GM12892 (cell line): Measurements from ENCODE around the gene PNCK.
"Not testable (repeated sequence)": the region's sequence is repeated elsewhere in the genome, so short reads cannot be mapped to it uniquely, and the experiment has no call there.

ENCODE experiments used
- DNase-seq: peaks from one replicate; pipeline ENCODE4 v3.0.0; 2011; ENCODE audit not compliant: insufficient read length
- FAIRE-seq: peaks from 2 replicates; lab custom pipeline; 2011; peaks lifted over from hg19 to GRCh38; lab: Jason Lieb, UNC
- POLR2A ChIP-seq: IDR thresholded peaks from 2 replicates; pipeline ENCODE4 v1.6.1; 2011; ENCODE audit warnings: low read depth, low read length, control low read depth
- POLR2AphosphoS5 ChIP-seq: IDR thresholded peaks from 2 replicates; pipeline ENCODE4 v1.6.1; 2011; ENCODE audit warnings: low read depth, low read length, control low read depth
- TAF1 ChIP-seq: IDR thresholded peaks from 2 replicates; pipeline ENCODE4 v1.6.1; 2011; ENCODE audit warnings: low read depth, mild to moderate bottlenecking, control low read depth, low read length, borderline replicate concordance

PNCK gene

DNA sequence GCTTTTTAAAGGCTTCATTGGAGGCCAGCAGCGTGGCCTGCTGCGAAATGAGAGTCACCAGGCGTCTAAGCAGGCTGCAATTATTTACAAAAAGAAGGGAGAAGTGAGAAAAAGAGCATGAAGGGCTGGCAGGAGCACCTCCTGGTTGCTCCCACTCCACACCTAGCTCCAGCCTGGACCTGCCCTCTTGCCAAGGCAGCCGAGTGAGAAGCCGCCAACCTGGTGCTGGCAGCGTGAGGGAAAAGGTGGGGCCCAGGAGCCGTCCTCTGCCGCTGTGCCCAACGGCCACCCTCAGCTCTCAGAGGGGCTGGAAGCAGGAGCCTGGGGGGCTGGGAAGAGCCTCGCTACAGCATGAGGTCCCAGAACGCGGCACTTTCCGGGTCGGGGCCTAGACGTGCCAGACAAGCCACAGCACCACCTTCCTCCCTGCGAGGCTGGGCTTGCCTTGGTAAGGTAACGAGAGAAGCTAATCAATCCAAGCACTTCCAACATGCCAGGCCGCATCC lies 30.5 kb upstream of the PNCK start:
- TF ChIP-seq TAF1 (no peak), POLR2A (no peak), POLR2AphosphoS5 (no peak)
- DNase-seq (no peak), FAIRE-seq (no peak)

DNA sequence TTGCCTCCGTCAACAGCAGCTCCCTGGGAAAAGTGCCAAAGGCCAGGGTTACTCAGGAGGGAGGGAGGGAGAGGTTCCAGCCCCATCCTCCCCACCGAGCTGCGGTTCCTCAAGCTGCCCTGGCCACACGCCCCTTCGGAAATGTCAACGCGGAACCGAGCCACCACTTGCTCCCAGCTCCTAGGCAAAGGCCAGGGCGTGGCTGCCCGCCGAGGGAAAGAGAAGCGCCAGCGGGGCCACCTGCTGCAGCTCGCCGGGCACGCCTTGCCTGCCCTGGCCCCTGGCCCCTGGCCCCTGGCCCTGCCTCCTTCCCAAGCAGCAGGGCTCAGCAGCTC lies 29.4 kb upstream of the PNCK start:
- no peak for DNase-seq
- FAIRE-seq, result no peak
- no peak for TF ChIP-seq POLR2A
- TF ChIP-seq POLR2AphosphoS5, result no peak
- TF ChIP-seq TAF1, result no peak

DNA sequence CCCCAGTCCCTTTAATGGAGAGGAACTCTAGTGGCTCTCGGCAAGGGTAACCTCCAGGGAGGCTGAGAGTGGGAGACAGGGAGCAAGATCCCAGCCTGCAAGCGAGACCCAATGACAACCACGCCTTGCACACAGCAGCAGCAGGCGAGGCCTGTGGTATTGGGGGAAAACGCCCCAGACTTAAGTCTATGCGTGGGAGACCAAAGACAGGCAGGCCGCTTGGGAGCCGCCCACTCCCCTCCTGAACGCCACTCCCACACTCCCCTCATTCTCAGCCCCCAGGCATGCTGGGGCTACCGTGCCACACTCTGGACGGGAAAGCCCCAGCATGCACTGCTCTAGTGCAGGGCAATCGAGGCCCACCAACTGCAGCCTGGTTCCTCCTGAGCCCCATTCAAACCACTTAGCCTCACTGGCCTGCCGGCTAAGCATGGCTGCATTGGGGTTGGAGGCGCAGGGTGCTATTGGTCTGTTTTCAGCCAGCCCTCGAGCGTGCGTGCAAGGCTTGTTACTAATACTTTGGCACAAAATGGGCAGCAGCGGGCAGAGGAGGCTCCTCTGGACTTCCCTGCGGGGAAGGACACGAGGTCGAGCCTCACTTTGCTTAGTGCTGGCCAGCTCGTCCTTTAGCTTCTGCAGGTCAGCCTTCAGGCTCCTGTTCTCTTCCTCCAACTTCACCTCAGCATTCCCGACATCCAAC lies 28.9 kb upstream of the PNCK start:
- DNase-seq, result no peak
- TF ChIP-seq POLR2A (no peak), POLR2AphosphoS5 (no peak), TAF1 (no peak)
- no peak for FAIRE-seq

DNA sequence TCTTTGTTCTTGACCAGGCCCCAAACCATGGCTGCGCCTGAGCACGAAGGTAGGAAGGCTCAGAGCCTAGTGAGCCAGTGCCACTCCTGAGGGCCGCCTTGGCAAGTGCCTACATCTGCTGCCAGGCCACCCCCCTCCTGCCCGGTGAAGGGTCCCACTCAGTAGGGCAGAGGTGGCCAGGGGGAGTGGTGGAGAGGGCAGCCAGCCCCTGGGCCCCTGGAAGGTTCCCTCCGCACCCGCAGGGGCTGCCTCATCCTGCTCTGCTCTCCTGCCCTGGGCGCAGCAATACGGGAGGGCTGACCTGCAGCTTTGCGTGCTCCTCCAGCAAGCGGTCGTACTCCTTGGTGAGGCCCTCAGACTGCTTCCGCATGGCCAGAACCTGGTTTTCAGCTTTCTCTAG lies 28.1 kb upstream of the PNCK start:
- TF ChIP-seq POLR2A (no peak), POLR2AphosphoS5 (no peak), TAF1 (no peak)
- DNase-seq (no peak), FAIRE-seq (no peak)

DNA sequence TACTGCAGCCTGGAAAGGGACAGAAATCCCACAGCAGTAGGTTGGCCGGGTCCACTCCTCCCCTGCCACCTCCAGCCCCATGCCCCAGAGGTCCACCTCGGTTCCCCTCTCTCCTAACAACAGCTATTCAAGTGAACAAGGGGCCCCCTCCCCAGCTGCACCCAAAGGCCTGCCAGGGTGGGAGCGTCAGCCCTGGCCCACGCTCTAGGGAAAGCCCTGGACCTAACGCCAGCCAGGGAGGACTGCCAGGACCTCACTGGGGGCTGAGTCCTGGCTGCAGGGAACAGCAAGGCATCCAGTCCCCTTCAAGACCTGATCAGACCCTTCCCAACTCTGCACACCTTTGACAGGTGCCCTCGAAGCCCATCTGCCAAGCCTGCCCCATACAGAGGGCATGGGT lies 27.4 kb upstream of the PNCK start:
- DNase-seq (no peak), FAIRE-seq (no peak)
- TF ChIP-seq POLR2AphosphoS5, result no peak
- TF ChIP-seq POLR2A, result no peak
- no peak for TF ChIP-seq TAF1

DNA sequence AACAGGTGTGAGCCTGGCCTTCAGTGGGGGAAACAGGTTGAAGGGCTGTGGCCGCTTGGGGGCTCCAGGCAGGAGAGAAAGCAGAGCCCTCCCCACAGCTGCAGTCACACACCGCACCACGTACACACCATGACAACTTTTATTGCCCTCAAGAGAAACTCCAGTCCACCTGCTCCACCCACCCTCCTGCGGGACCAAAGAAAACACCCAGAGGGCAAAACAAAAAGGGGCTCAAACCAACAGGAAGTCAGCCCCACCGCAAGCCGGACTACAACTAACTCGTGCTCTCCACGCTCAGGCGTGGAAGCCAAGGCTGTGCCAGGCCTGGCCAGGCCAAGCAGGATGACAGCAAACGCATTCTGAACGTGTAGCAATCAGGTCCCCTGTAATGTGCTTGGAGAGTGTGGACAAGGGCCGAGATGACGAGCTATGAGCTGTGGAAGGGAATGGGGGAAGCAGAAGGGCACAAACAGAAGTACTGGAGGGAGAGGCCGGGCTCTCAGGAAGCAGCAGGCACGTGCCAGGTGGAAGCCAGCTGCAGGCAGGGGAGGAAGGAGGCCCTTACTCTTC lies 26.8 kb upstream of the PNCK start:
- no peak for TF ChIP-seq POLR2AphosphoS5
- TF ChIP-seq TAF1, result no peak
- no peak for TF ChIP-seq POLR2A
- DNase-seq (no peak), FAIRE-seq (no peak)

DNA sequence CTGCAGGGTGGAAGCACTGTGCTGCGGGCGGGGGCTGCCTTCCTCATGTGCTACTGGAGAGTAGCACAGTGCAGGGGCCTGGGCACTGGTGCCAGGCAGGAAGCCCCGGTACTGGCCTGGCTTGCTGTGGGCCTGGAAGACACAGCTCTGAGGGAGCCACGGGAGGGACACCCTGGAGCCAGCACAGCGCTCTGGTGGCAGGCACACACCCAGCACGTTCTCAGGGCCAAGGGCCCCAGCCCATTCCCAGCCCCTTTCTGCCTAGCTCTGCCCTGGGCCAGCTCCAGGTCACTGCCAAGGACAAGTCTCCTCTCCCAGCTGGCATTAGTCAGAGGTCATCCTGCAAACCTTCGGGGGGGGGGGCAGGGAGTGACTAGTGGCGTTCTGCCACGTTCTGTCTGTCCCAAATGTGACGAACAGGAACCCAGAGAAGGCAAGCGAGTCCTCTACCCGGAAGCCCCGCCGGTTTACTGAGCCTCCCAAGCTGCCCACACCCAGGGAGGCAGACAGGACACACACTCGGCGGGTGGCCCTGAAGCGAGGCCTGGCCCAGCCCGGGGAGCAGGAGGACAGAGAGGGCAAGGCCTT lies 26.3 kb upstream of the PNCK start:
- FAIRE-seq, DNase-seq: not testable (repeated sequence)

DNA sequence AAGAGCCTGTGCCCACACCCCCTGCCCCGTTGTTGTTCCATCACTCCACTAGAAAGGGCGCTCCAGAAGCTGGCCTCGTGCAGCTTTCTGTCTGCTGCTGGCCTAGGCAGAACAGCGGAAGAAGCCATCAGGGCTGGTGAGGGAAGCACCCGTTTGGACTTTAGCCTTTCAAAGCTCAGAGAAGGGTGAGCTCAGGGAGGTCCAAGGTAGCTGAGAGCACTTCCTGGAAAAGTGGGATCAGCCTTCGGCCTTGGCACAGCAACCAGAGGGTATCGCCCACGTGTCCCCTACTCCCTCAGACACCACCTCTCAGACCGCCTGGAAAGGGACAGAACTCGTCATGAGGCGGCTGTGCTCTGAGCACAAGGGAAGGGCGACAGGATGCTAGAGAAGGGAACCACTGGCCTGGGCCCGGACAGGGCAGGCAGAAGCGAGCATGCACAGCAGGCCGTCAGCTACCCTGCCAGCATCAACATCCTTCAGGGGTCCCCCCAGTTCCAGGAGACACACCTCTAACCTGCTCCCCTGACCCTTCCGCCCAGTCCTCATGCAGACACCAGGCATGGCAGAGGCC lies 25.7 kb upstream of the PNCK start:
- not testable (repeated sequence) for FAIRE-seq

DNA sequence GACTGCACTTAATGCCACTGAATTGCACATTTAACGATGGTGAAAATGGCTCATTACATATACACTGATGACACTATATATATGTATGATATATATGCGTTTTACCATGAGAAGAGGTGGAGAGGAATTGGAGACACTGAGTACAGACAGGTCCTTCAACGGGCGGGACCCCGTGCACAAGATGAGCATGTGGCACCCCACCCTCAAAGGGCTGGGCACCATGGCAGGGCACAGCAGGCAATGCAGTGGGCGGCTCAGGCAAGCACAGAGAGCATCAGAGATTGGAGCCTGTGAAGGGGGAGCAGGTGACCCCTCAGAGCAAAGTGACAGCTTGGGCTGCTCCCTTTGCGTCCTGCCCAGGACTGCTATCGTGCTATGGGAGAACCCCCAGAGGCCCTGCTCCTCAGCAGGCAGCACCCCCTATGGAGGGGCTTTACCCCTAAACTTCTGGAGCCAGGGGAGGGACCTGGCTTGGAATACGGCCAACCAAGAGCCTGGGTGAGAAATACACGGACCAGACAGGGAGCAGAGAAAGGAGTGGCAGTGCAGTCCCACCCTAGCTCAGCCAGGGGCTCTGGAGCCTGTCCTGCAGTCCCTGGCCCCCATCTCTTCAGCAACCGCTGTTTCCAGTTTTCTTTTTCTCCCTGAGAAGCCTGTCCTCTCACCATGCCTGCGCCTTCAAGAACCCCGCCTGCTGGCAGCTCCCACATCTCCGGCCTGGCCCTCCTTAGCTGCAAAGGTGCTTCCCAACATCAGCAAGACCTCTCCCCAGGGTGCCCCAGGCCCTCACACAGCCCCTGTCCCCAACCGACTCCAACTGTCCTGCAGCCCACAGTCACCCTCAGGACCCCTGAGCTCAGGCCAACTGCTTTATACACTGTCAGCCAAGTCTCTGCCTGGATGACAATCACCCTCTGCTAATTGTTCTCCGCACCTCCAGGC lies 24.6 kb upstream of the PNCK start:
- FAIRE-seq (no peak), DNase-seq (no peak)
- TF ChIP-seq TAF1, result no peak
- TF ChIP-seq POLR2AphosphoS5, result no peak
- no peak for TF ChIP-seq POLR2A

More for the DNA sequence above, 25.7 kb upstream of the PNCK start:
- not testable (repeated sequence) for DNase-seq

DNA sequence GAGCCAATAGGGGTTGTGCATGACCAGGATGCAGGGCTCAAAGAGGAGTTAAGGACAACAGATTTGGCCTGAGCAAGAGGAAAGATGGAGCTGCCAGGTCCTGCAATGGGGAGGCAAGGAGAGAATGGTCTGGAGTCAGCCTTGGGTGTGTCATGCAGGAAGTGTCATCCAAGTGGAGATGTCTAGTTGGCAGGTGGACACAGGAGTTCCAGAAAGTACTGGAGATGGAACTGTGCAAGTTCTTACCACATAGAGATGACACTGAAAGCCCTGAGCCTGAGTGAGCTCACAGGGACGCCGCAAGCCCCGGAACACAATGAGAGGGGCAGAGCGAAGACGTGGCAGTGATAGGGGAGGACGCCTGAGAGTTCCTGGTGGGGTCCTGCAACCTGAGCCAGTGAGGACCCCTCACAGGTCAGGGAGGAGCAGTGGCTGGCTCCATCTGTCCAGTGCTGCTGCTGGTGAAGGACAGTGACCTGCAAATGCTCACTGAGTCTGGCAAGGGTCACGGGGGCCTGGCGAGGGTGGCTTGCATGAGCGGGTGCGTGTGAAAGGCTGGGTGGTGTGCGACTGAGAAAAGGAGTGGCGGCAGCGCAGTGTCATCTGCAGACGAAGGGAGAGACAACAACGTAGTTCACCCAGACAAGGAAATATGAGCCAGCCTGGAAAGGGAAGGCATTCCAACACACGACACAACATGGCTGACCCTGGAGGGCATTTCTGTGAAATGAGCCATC lies 23.5 kb upstream of the PNCK start:
- not testable (repeated sequence) for FAIRE-seq, DNase-seq

DNA sequence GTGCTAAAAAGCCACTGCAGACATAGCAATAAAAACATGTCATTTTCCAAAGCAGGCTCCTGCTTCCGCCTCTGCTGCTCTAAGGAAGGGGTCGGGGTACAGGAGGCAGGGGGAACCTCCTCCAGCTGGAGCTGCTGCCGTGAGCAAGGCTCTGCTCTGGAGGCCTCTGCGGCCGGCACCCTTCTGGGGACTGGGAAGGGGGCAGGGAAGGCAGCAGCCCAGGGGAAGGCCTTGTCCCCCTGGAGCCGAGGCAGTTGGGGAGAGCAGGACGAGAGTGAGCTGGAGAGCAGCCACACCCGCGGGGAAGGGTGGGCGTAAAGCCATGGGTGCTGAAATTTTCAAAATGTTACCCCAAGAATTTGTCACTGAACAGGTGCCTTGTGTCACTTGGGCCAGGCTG lies 22.9 kb upstream of the PNCK start:
- not testable (repeated sequence) for FAIRE-seq, DNase-seq
